Kidney epithelial cell (primary cell): ENCODE data around the gene POLD4. TPM values are rescaled to one million over a fixed set of nuclear protein-coding genes. Genes with fewer than 3 reads are reported as not detected.

Source experiments
- DNase-seq: peaks from one replicate; pipeline ENCODE4 v3.0.0-alpha.2; 2010; ENCODE audit warnings: low read depth
- H3K27me3 ChIP-seq: 2 replicates; pipeline ENCODE4 v1.6.0; 2011; ENCODE audit warnings: low read length; ENCODE audit not compliant: control insufficient read depth, insufficient read depth
- H3K36me3 ChIP-seq: 2 replicates; pipeline ENCODE4 v1.5.1; 2011; ENCODE audit warnings: low read length; ENCODE audit not compliant: control insufficient read depth, insufficient read depth
- H3K4me3 ChIP-seq: 2 replicates; pipeline ENCODE4 v1.5.1; 2011; ENCODE audit warnings: low read depth, mild to moderate bottlenecking, control low read depth, low read length
- total RNA-seq: library from RNA; depleted of rRNA; stranded (reverse); fragments of >200 nt; gene quantifications from 2 replicates; pipeline ENCODE4 v1.2.3, GENCODE V29; 2015
- TF ChIP-seq, protein P1 (sequence below): IDR thresholded peaks from 2 replicates; pipeline ENCODE4 v1.5.1; 2011; ENCODE audit warnings: mild to moderate bottlenecking, moderate library complexity, low read length, control low read depth, inconsistent platforms; ENCODE audit not compliant: insufficient read depth, poor library complexity, severe bottlenecking

POLD4 gene
- total RNA-seq, 1 donor from 2014 or later = 70.7 TPM

- Histone ChIP-seq H3K36me3 (peaks cover 3% of the 10 kb centered on the region), H3K4me3 (no peak overlapping the region)
- TF ChIP-seq, protein P1, sequence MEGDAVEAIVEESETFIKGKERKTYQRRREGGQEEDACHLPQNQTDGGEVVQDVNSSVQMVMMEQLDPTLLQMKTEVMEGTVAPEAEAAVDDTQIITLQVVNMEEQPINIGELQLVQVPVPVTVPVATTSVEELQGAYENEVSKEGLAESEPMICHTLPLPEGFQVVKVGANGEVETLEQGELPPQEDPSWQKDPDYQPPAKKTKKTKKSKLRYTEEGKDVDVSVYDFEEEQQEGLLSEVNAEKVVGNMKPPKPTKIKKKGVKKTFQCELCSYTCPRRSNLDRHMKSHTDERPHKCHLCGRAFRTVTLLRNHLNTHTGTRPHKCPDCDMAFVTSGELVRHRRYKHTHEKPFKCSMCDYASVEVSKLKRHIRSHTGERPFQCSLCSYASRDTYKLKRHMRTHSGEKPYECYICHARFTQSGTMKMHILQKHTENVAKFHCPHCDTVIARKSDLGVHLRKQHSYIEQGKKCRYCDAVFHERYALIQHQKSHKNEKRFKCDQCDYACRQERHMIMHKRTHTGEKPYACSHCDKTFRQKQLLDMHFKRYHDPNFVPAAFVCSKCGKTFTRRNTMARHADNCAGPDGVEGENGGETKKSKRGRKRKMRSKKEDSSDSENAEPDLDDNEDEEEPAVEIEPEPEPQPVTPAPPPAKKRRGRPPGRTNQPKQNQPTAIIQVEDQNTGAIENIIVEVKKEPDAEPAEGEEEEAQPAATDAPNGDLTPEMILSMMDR = no peak
Observed at GRCh38 chr11:67398661-67399563, 45.6 kb upstream of the POLD4 start.

DNA sequence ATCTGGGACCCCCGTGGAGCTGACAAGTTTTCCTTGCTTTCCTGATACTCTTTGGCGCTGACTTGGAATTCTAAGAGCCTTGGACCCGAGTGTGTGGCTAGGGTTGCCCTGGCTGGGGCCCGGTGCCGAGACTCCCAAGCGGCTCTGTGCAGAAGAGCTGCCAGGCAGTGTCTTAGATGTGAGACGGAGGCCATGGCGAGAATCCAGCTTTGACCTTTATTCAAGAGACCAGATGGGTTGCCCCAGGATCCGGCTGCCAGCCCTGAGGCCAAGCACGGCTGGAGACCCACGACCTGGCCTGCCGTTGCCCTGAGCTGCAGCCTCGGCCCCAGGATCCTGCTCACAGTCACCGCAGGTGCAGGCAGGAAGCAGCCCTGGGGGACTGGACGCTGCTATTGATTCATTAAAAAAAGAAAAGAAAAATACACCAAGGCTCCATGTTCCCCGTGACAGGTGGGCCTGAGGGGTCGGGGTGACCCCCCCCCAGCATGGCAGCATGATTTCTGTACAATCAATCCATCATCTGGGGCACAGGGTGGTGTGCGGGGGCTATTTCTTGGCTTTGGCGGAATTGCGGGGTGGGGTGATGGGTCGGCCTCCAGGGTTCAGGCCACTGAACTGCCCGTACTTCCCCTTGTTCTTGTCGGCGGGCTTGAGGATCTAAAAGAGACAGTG lies 44.8 kb upstream of the POLD4 start:
- Histone ChIP-seq H3K36me3 (peaks cover 3% of the 10 kb centered on the region), H3K27me3 (no peaks in the 10 kb centered on the region), H3K4me3 (no peak overlapping the region)
- TF ChIP-seq, protein P1 = no peak
- DNase-seq = no peak

More at GRCh38 chr11:67398661-67399563, 45.6 kb upstream of the POLD4 start:
- DNase-seq = no peak
- no peaks in the 10 kb centered on the region for H3K27me3 ChIP-seq

DNA sequence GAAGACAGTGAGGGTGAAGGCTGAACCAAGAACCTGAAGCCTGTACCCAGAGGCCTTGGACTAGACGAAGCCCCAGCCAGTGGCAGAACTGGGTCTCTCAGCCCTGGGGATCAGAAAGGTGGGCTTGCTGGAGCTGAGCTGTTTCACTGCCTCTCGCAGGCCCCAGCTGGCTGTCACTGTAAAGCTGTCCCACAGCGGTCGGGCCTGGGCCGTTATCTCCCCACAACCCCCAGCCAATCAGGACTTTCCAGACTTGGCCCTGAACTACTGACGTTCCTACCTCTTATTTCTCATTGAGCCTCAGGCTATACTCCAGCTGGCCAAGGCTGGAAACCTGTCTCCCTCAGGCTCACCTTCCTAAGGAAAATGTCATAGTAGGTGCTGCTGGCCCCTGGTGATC lies 44.2 kb upstream of the POLD4 start:
- H3K36me3 ChIP-seq = peaks cover 3% of the 10 kb centered on the region

DNA sequence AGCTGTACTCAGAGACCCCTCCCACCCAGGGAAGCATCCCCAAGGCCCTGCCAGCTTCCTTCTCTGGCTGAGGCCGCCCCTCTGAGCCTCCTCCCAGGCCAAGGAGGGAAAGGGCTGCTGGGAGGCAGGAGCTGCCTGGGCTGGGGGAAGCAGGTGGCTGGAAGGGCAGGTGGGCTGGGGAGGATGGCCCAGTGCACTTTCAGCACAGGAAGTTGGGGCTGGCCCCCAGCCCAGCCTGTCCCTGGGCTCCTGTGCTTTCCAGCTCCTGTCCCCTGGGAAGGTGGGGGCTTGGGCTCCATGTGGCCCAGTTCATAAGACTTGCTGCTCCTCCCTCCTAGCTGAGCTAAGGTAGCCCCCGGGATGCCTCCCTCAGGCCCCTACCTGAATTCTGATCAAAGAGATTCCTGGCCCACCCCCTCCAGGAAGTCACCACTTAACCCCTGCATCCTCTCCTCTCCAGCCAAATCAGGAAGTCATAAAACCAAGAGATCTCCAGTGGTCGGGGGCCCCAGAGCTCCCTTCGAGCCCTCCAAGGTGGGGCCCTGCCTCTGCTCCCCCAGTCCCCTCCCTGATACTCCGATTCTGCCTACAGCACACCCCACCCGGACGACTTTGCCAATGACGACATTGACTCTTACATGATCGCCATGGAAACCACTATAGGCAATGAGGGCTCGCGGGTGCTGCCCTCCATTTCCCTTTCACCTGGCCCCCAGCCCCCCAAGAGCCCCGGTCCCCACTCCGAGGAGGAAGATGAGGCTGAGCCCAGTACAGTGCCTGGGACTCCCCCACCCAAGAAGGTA lies 43.4 kb upstream of the POLD4 start:
- H3K36me3 ChIP-seq = peaks cover 3% of the 10 kb centered on the region
- no peaks in the 10 kb centered on the region for H3K27me3 ChIP-seq
- DNase-seq = no peak
- TF ChIP-seq, protein P1 = no peak
- no peak overlapping the region for H3K4me3 ChIP-seq

More for the DNA sequence above, 44.2 kb upstream of the POLD4 start:
- DNase-seq = no peak
- TF ChIP-seq, protein P1 = no peak
- Histone ChIP-seq H3K27me3 (no peaks in the 10 kb centered on the region), H3K4me3 (no peak overlapping the region)

GRCh38 chr11:67396259-67396581 lies 42.9 kb upstream of the POLD4 start:
- no peak for DNase-seq
- H3K4me3 ChIP-seq = no peak overlapping the region
- no peaks in the 10 kb centered on the region for H3K27me3 ChIP-seq
- TF ChIP-seq, protein P1 = no peak
- H3K36me3 ChIP-seq = peaks cover 3% of the 10 kb centered on the region
